Measurements from ENCODE around the gene CLDN5. TPM values are rescaled to one million over a fixed set of nuclear protein-coding genes. Genes with fewer than 3 reads are reported as not detected.
"Not testable (repeated sequence)": the region's sequence is repeated elsewhere in the genome, so short reads cannot be mapped to it uniquely, and the experiment has no call there.

Gene CLDN5
- total and polyA plus RNA-seq, 7 donors, result 3.5 to 129 (median 57.4) TPM

GRCh38 chr22:19537941-19538488 lies 13.8 kb upstream of the CLDN5 start:
- Histone ChIP-seq H3K9me3 (no peaks in the 10 kb centered on the region), H3K4me3 (no peak overlapping the region), H3K36me3 (no peaks in the 10 kb centered on the region), H3K27me3 (no peaks in the 10 kb centered on the region), H3K27ac (no peak overlapping the region), H3K4me1 (no peaks in the 10 kb centered on the region)
- TF ChIP-seq EP300 (IDR thresholded peaks at IDR 0.05) (no peak), POLR2AphosphoS5 (IDR thresholded peaks at IDR 0.05) (no peak), POLR2A (IDR thresholded peaks at IDR 0.05) (no peak)
- TF ChIP-seq, protein P1, sequence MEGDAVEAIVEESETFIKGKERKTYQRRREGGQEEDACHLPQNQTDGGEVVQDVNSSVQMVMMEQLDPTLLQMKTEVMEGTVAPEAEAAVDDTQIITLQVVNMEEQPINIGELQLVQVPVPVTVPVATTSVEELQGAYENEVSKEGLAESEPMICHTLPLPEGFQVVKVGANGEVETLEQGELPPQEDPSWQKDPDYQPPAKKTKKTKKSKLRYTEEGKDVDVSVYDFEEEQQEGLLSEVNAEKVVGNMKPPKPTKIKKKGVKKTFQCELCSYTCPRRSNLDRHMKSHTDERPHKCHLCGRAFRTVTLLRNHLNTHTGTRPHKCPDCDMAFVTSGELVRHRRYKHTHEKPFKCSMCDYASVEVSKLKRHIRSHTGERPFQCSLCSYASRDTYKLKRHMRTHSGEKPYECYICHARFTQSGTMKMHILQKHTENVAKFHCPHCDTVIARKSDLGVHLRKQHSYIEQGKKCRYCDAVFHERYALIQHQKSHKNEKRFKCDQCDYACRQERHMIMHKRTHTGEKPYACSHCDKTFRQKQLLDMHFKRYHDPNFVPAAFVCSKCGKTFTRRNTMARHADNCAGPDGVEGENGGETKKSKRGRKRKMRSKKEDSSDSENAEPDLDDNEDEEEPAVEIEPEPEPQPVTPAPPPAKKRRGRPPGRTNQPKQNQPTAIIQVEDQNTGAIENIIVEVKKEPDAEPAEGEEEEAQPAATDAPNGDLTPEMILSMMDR (IDR thresholded peaks at IDR 0.05), result no peak
- 90 to 94% methylated on average over 5 of the region's 5 CpGs for WGBS, 2 donors
- intact Hi-C loops (cut with DNase I), result no loop called here
- DNase-seq, result no peak

DNA sequence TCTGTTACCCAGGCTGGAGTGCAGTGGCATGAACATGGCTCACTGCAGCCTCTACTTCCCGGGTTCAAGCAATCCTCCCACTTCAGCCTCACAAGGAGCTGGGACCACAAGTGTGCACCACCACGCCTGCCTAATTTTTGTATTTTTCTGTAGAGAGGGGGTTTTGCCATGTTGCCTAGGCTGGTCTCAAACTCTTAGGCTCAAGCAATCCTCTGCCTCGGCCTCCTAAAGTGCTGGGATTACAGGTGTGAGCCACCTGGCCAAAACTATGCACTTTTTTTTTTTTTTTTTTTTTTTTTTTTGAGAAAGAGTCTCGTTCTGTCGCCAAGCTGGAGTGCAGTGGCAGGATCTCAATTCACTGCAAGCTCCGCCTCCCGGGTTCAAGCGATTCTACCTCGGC lies 12.4 kb upstream of the CLDN5 start:
- Histone ChIP-seq H3K9me3 (no peaks in the 10 kb centered on the region), H3K27me3 (no peaks in the 10 kb centered on the region), H3K36me3 (no peaks in the 10 kb centered on the region), H3K4me3 (no peak overlapping the region), H3K27ac (no peak overlapping the region), H3K4me1 (no peaks in the 10 kb centered on the region)
- TF ChIP-seq, protein P1 (IDR thresholded peaks at IDR 0.05), result no peak
- TF ChIP-seq POLR2AphosphoS5 (IDR thresholded peaks at IDR 0.05), result no peak
- no peak for TF ChIP-seq EP300 (IDR thresholded peaks at IDR 0.05)
- TF ChIP-seq POLR2A (IDR thresholded peaks at IDR 0.05), result no peak
- DNase-seq, result no peak
- whole genome bisulfite sequencing, 2 donors, result 89 to 91% methylated on average over 9 of the region's 9 CpGs
- intact Hi-C loops (cut with DNase I), result no loop called here

GRCh38 chr22:19535001-19535400 lies 10.8 kb upstream of the CLDN5 start:
- WGBS, 2 donors, result 22 to 35% methylated on average over 3 of the region's 3 CpGs
- Histone ChIP-seq H3K9me3 (no peaks in the 10 kb centered on the region), H3K27ac (no peak overlapping the region), H3K27me3 (no peaks in the 10 kb centered on the region), H3K36me3 (no peaks in the 10 kb centered on the region), H3K4me1 (no peaks in the 10 kb centered on the region), H3K4me3 (no peak overlapping the region)
- DNase-seq, result no peak
- no peak for TF ChIP-seq POLR2A (IDR thresholded peaks at IDR 0.05)
- TF ChIP-seq EP300 (IDR thresholded peaks at IDR 0.05), result no peak
- TF ChIP-seq POLR2AphosphoS5 (IDR thresholded peaks at IDR 0.05), result no peak
- TF ChIP-seq, protein P1 (IDR thresholded peaks at IDR 0.05), result no peak
- intact Hi-C loops (cut with DNase I), result no loop called here

- Histone ChIP-seq H3K36me3 (no peaks in the 10 kb centered on the region), H3K9me3 (no peaks in the 10 kb centered on the region), H3K4me1 (no peaks in the 10 kb centered on the region), H3K27ac (no peak overlapping the region), H3K4me3 (no peak overlapping the region), H3K27me3 (no peaks in the 10 kb centered on the region)
- intact Hi-C loops (cut with DNase I), result no loop called here
- DNase-seq, result no peak
- no peak for TF ChIP-seq POLR2AphosphoS5 (IDR thresholded peaks at IDR 0.05)
- TF ChIP-seq EP300 (IDR thresholded peaks at IDR 0.05), result no peak
- TF ChIP-seq POLR2A (IDR thresholded peaks at IDR 0.05), result no peak
- TF ChIP-seq, protein P1 (IDR thresholded peaks at IDR 0.05), result no peak
These were observed 9.6 kb upstream of the CLDN5 start for GRCh38 chr22:19533857-19534256.

- H3K4me3 ChIP-seq, result no peak overlapping the region
- no peak overlapping the region for H3K27ac ChIP-seq
- 85 to 90% methylated on average over 8 of the region's 8 CpGs for WGBS, 2 donors
- H3K36me3 ChIP-seq, result no peaks in the 10 kb centered on the region
- intact Hi-C loops (cut with DNase I), result no loop called here
- TF ChIP-seq, protein P1 (IDR thresholded peaks at IDR 0.05), result no peak
- no peak for TF ChIP-seq POLR2AphosphoS5 (IDR thresholded peaks at IDR 0.05)
- no peak for TF ChIP-seq POLR2A (IDR thresholded peaks at IDR 0.05)
- no peak for TF ChIP-seq EP300 (IDR thresholded peaks at IDR 0.05)
- peaks cover 0 to 3% (median 0%) of the 10 kb centered on the region in 3 donors for H3K27me3 ChIP-seq
- DNase-seq, result no peak
- no peaks in the 10 kb centered on the region for H3K9me3 ChIP-seq
- H3K4me1 ChIP-seq, result no peaks in the 10 kb centered on the region
These were observed 8.9 kb upstream of the CLDN5 start for GRCh38 chr22:19533049-19533626.

GRCh38 chr22:19531327-19531726 lies 7.1 kb upstream of the CLDN5 start:
- H3K4me3 ChIP-seq; H3K27ac ChIP-seq; H3K36me3 ChIP-seq; intact Hi-C loops (cut with DNase I); H3K4me1 ChIP-seq; H3K9me3 ChIP-seq; DNase-seq: not testable (repeated sequence)
- peaks cover 0 to 13% (median under 1%) of the 10 kb centered on the region in 3 donors for H3K27me3 ChIP-seq
- WGBS, 2 donors, result 93 to 94% methylated on average over 6 of the region's 6 CpGs

Data from sigmoid colon (tissue), 7 donors.